IMR-90 (cell line): ENCODE data around the gene RELL2.

Experiments used
- CEBPB ChIP-seq: IDR thresholded peaks from 2 replicates; pipeline ENCODE4 v1.6.1; 2012; ENCODE audit warnings: low read depth, low read length, improper control_type of control experiment
- CHD1 ChIP-seq: IDR thresholded peaks from 2 replicates; pipeline ENCODE4 v1.6.1; 2012; ENCODE audit warnings: low read depth, low read length, improper control_type of control experiment
- FOS ChIP-seq: fragments of 150-350 bp; IDR thresholded peaks from 2 replicates; pipeline ENCODE4 v1.6.1; 2016; ENCODE audit warnings: low read depth, low read length
- MXI1 ChIP-seq: IDR thresholded peaks from 2 replicates; pipeline ENCODE4 v1.6.1; 2012; ENCODE audit warnings: low read depth, mild to moderate bottlenecking, low read length, moderate library complexity, borderline replicate concordance
- POLR2A ChIP-seq: IDR thresholded peaks from 2 replicates; pipeline ENCODE4 v1.6.1; 2012; ENCODE audit warnings: mild to moderate bottlenecking, low read depth, low read length
- RAD21 ChIP-seq: IDR thresholded peaks from 2 replicates; pipeline ENCODE4 v1.6.1; 2012; ENCODE audit warnings: low read length, improper control_type of control experiment
- RCOR1 ChIP-seq: IDR thresholded peaks from 2 replicates; pipeline ENCODE4 v1.6.1; 2012; ENCODE audit warnings: mild to moderate bottlenecking, low read length, improper control_type of control experiment; ENCODE audit not compliant: insufficient replicate concordance
- USF2 ChIP-seq: fragments of 150-350 bp; IDR thresholded peaks from 2 replicates; pipeline ENCODE4 v1.6.1; 2017; ENCODE audit warnings: mild to moderate bottlenecking, antibody characterized with exemption, low read length, low read depth
- TF ChIP-seq, protein P1 (sequence below): conservative IDR thresholded peaks from 2 replicates; pipeline ENCODE4 v1.5.1; 2012; ENCODE audit warnings: mild to moderate bottlenecking, low read depth, low read length, improper control_type of control experiment

- TF ChIP-seq, protein P1, sequence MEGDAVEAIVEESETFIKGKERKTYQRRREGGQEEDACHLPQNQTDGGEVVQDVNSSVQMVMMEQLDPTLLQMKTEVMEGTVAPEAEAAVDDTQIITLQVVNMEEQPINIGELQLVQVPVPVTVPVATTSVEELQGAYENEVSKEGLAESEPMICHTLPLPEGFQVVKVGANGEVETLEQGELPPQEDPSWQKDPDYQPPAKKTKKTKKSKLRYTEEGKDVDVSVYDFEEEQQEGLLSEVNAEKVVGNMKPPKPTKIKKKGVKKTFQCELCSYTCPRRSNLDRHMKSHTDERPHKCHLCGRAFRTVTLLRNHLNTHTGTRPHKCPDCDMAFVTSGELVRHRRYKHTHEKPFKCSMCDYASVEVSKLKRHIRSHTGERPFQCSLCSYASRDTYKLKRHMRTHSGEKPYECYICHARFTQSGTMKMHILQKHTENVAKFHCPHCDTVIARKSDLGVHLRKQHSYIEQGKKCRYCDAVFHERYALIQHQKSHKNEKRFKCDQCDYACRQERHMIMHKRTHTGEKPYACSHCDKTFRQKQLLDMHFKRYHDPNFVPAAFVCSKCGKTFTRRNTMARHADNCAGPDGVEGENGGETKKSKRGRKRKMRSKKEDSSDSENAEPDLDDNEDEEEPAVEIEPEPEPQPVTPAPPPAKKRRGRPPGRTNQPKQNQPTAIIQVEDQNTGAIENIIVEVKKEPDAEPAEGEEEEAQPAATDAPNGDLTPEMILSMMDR: no peak
- no peak for TF ChIP-seq POLR2A
- no peak for TF ChIP-seq USF2
- TF ChIP-seq RCOR1: no peak
- no peak for TF ChIP-seq CEBPB
- TF ChIP-seq CHD1: no peak
- no peak for TF ChIP-seq FOS
- no peak for TF ChIP-seq MXI1
- no peak for TF ChIP-seq RAD21
Observed at GRCh38 chr5:141638771-141639170, 2.0 kb downstream of the RELL2 start.
